HL-60 (cell line): Measurements from ENCODE around the gene SLC17A9.

Source experiments
- GABPA ChIP-seq: IDR thresholded peaks from 2 replicates; pipeline ENCODE4 v1.6.1; 2012; ENCODE audit warnings: low read depth
- POLR2AphosphoS5 ChIP-seq: IDR thresholded peaks from 2 replicates; pipeline ENCODE4 v1.6.1; 2012; ENCODE audit warnings: low read depth
- TF ChIP-seq, protein P1 (sequence below): IDR thresholded peaks from one replicate; pipeline ENCODE4 v1.5.1; 2011; ENCODE audit warnings: low read length, control low read depth, inconsistent platforms; ENCODE audit not compliant: insufficient read depth
- TF ChIP-seq, protein P2 (sequence below): IDR thresholded peaks from 2 replicates; pipeline ENCODE4 v1.6.1; 2012; ENCODE audit warnings: low read depth; ENCODE audit not compliant: insufficient replicate concordance

DNA sequence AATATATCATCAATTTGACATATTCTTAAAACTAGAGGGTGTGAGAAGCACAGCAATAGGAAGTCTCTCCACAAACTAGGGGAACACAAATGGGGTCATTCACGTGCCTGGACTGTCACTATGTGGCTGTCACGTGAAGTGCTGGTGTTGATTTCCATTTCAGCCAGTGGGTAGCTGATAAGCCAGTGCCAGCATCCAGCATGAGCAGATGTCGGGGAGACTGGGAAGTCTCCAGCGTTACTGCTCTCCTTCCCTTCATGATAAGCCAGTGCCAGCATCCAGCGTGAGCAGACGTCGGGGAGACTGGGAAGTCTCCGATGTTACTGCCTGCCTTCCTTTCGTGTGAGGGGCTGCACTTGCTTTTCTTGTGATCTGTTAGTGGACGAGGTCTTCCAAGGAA lies 5.6 kb upstream of the SLC17A9 start:
- TF ChIP-seq, protein P1, sequence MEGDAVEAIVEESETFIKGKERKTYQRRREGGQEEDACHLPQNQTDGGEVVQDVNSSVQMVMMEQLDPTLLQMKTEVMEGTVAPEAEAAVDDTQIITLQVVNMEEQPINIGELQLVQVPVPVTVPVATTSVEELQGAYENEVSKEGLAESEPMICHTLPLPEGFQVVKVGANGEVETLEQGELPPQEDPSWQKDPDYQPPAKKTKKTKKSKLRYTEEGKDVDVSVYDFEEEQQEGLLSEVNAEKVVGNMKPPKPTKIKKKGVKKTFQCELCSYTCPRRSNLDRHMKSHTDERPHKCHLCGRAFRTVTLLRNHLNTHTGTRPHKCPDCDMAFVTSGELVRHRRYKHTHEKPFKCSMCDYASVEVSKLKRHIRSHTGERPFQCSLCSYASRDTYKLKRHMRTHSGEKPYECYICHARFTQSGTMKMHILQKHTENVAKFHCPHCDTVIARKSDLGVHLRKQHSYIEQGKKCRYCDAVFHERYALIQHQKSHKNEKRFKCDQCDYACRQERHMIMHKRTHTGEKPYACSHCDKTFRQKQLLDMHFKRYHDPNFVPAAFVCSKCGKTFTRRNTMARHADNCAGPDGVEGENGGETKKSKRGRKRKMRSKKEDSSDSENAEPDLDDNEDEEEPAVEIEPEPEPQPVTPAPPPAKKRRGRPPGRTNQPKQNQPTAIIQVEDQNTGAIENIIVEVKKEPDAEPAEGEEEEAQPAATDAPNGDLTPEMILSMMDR = no peak
- no peak; the same call in 1 of the 2 replicates for TF ChIP-seq POLR2AphosphoS5
- TF ChIP-seq, protein P2, sequence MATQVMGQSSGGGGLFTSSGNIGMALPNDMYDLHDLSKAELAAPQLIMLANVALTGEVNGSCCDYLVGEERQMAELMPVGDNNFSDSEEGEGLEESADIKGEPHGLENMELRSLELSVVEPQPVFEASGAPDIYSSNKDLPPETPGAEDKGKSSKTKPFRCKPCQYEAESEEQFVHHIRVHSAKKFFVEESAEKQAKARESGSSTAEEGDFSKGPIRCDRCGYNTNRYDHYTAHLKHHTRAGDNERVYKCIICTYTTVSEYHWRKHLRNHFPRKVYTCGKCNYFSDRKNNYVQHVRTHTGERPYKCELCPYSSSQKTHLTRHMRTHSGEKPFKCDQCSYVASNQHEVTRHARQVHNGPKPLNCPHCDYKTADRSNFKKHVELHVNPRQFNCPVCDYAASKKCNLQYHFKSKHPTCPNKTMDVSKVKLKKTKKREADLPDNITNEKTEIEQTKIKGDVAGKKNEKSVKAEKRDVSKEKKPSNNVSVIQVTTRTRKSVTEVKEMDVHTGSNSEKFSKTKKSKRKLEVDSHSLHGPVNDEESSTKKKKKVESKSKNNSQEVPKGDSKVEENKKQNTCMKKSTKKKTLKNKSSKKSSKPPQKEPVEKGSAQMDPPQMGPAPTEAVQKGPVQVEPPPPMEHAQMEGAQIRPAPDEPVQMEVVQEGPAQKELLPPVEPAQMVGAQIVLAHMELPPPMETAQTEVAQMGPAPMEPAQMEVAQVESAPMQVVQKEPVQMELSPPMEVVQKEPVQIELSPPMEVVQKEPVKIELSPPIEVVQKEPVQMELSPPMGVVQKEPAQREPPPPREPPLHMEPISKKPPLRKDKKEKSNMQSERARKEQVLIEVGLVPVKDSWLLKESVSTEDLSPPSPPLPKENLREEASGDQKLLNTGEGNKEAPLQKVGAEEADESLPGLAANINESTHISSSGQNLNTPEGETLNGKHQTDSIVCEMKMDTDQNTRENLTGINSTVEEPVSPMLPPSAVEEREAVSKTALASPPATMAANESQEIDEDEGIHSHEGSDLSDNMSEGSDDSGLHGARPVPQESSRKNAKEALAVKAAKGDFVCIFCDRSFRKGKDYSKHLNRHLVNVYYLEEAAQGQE = no peak
- no peak for TF ChIP-seq GABPA
